ENCODE data around the gene ABCA7. TPM values are rescaled to one million over a fixed set of nuclear protein-coding genes. Genes with fewer than 3 reads are reported as not detected.

The ABCA7 gene
- total RNA-seq, 2 experiments from 2014 or later: 114 to 118 TPM

DNA sequence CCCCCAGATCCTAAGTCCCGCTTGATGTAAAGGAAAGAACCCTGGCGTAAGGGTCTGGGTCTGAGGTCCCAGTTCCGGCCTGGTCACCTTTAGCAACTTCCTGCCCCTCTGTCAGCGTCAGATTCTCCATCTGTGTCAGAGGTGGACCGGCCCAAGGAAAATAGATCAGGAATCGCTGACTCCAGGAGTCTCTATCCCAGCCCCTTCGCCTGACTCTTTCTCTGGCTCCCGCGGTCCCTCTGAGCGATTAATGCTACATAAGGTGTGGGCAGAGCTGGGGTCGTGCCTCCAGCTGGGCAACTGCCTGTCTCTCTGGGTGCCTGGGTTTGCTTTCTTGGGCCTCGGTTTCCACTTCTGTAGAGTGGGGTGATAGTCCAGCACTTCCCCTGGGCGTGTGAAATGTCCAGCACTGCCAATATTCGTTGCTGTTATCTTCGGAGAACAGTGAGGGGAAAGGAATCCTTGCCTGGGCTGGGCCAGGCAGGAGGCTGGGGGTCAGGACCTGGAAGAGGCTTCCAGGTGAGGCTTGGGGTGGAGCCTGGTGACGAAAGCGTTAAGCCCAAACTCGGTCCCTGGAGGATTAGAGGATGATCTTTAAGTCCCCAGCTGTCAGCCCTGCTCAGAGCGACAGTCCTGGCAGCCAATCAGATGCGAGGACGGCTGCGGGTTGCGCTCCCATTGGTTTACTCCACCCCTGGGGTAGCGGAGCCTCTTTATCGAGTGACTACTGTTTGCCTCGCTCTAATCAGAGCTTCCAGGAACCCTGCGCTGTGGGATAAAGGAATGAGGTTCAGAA, 767 bp downstream of the ABCA7 start:
- peak overlapping the region; percentile 100 for H3K4me3 Mint-ChIP-seq
- no peaks in the 10 kb centered on the region for H3K9me3 Mint-ChIP-seq
- intact Hi-C loops (cut with DNase I, micrococcal nuclease): loop anchor here (1.0 to 2.0 kb wide), 2 partner anchors 9 to 20 kb away; partner anchors contain the start of genes RNU6-2 (in 1 of the 2) and TMEM259 (in 1 of the 2)
- peaks cover 53% of the 10 kb centered on the region for H3K36me3 ChIP-seq (ENCODE audit: insufficient read depth, low read length)
- ChIA-PET CTCF (interaction anchor here (0.8 to 3.6 kb wide), 9 partner anchors 19 to 226 kb away, joined by 3 to 20 read pairs (median 3); partner anchors contain the start of genes RNU6-2 and TMEM259), POLR2A (interaction anchor here (0.8 to 9.0 kb wide), 22 partner anchors 9 to 229 kb away, joined by 3 to 203 read pairs (median 5); partner anchors contain the start of genes ARHGAP45, CIRBP, CNN2 and MED16)
- H3K9me3 ChIP-seq (ENCODE audit: control insufficient read depth in 1 of 2, insufficient read depth in 1 of 2, low read length in 2 of 2): no peaks in the 10 kb centered on the region
- peak; percentile 52 for ATAC-seq (ENCODE audit: poor library complexity)
- peak; percentile 79 to 96 (median 89) for DNase-seq
- H3K4me3 ChIP-seq (ENCODE audit: low read length): peak overlapping the region; percentile 91
- H3K36me3 Mint-ChIP-seq (ENCODE audit: low read depth): peaks cover 67% of the 10 kb centered on the region
- TF ChIP-seq CTCF (IDR thresholded peaks at IDR 0.05): no peak
- H3K27me3 ChIP-seq (ENCODE audit: control insufficient read depth in 1 of 2, insufficient read depth in 2 of 2, low read length in 2 of 2): no peaks in the 10 kb centered on the region
- peaks cover 52% of the 10 kb centered on the region for H3K4me1 Mint-ChIP-seq (ENCODE audit: low read depth)
- peaks cover 78% of the 10 kb centered on the region for H3K4me1 ChIP-seq (ENCODE audit: insufficient read depth, low read length)
- no peaks in the 10 kb centered on the region for H3K27me3 Mint-ChIP-seq
- H3K27ac ChIP-seq (ENCODE audit: low read depth in 1 of 2, low read length in 2 of 2): peak overlapping the region; percentile 43 to 51
- H3K27ac Mint-ChIP-seq: peak overlapping the region; percentile 92

- Histone ChIP-seq H3K27ac (ENCODE audit: low read depth in 1 of 2, low read length in 2 of 2) (no peak overlapping the region), H3K4me1 (ENCODE audit: insufficient read depth, low read length) (peaks cover 76% of the 10 kb centered on the region), H3K4me3 (ENCODE audit: low read length) (peak overlapping the region; percentile 91), H3K9me3 (ENCODE audit: control insufficient read depth in 1 of 2, insufficient read depth in 1 of 2, low read length in 2 of 2) (no peaks in the 10 kb centered on the region), H3K27me3 (ENCODE audit: control insufficient read depth in 1 of 2, insufficient read depth in 2 of 2, low read length in 2 of 2) (no peaks in the 10 kb centered on the region), H3K36me3 (ENCODE audit: insufficient read depth, low read length) (peaks cover 53% of the 10 kb centered on the region)
- no peak for TF ChIP-seq CTCF (IDR thresholded peaks at IDR 0.05)
- DNase-seq: peak in 1 of 14 experiments; percentile 43
- Mint-ChIP-seq H3K36me3 (ENCODE audit: low read depth) (peaks cover 60% of the 10 kb centered on the region), H3K27me3 (no peaks in the 10 kb centered on the region), H3K4me1 (ENCODE audit: low read depth) (peaks cover 47% of the 10 kb centered on the region), H3K4me3 (peak overlapping the region; percentile 100), H3K27ac (peak overlapping the region; percentile 92), H3K9me3 (no peaks in the 10 kb centered on the region)
- no peak for ATAC-seq (ENCODE audit: poor library complexity)
- CTCF ChIA-PET: interaction anchor here (0.8 to 2.3 kb wide), 3 partner anchors 24 to 203 kb away, joined by 3 to 6 read pairs (median 3); no protein-coding TSS in a partner anchor
- POLR2A ChIA-PET: interaction anchor here (0.9 to 9.0 kb wide), 13 partner anchors 9 to 228 kb away, joined by 3 to 203 read pairs (median 6); partner anchors contain the start of genes ARHGAP45, CIRBP, CNN2 and RNU6-2
- intact Hi-C loops (cut with DNase I, micrococcal nuclease): loop anchor here in 1 of 2 experiments (2.0 kb wide), 1 partner anchor 21 kb away; the partner anchor contains the start of genes RNU6-2 and TMEM259
Observed at GRCh38 chr19:1041272-1041834, 1.4 kb downstream of the ABCA7 start.

All from CD4-positive, alpha-beta T cell (primary cell).